Activated CD4-positive, alpha-beta T cell treated with anti-CD3 and anti-CD28 coated beads, Interleukin-2, amount 50 U/mL, for 1 hour (primary cell): ENCODE measurements around the gene TNFRSF1B.
"Not testable (repeated sequence)": the region's sequence is repeated elsewhere in the genome, so short reads cannot be mapped to it uniquely, and the experiment has no call there.

Source experiments
- DNase-seq: peaks from one replicate; pipeline ENCODE4 v3.0.0-alpha.2; 2020

TNFRSF1B gene

GRCh38 chr1:12194666-12195216 lies 27.9 kb downstream of the TNFRSF1B start:
- DNase-seq = no peak

GRCh38 chr1:12195416-12195815 lies 28.6 kb downstream of the TNFRSF1B start:
- no peak for DNase-seq

GRCh38 chr1:12196641-12197482 lies 30.1 kb downstream of the TNFRSF1B start:
- DNase-seq = no peak

GRCh38 chr1:12197483-12197880 lies 30.7 kb downstream of the TNFRSF1B start:
- DNase-seq = no peak

GRCh38 chr1:12200208-12200607 lies 33.4 kb downstream of the TNFRSF1B start:
- DNase-seq = no peak

GRCh38 chr1:12201352-12202189 lies 34.8 kb downstream of the TNFRSF1B start:
- DNase-seq = no peak

- DNase-seq = no peak
These were observed 35.4 kb downstream of the TNFRSF1B start for GRCh38 chr1:12202190-12202497.

GRCh38 chr1:12202577-12202976 lies 35.8 kb downstream of the TNFRSF1B start:
- DNase-seq = no peak

GRCh38 chr1:12203216-12204007 lies 36.6 kb downstream of the TNFRSF1B start:
- DNase-seq = no peak

GRCh38 chr1:12204140-12204539 lies 37.3 kb downstream of the TNFRSF1B start:
- no peak for DNase-seq

GRCh38 chr1:12204754-12205658 lies 38.2 kb downstream of the TNFRSF1B start:
- no peak for DNase-seq

- no peak for DNase-seq
These were observed 39.4 kb downstream of the TNFRSF1B start for GRCh38 chr1:12206238-12206637.

GRCh38 chr1:12206792-12207424 lies 40.1 kb downstream of the TNFRSF1B start:
- DNase-seq = no peak

GRCh38 chr1:12208271-12208670 lies 41.5 kb downstream of the TNFRSF1B start:
- DNase-seq = no peak

GRCh38 chr1:12208764-12209494 lies 42.1 kb downstream of the TNFRSF1B start:
- DNase-seq = peak; percentile 89

GRCh38 chr1:12209495-12209832 lies 42.7 kb downstream of the TNFRSF1B start:
- no peak for DNase-seq

- DNase-seq = no peak
These were observed 48.5 kb downstream of the TNFRSF1B start for GRCh38 chr1:12215118-12215961.

GRCh38 chr1:12219800-12220199 lies 53.0 kb downstream of the TNFRSF1B start:
- DNase-seq = no peak

GRCh38 chr1:12220890-12221289 lies 54.1 kb downstream of the TNFRSF1B start:
- DNase-seq = no peak

- not testable (repeated sequence) for DNase-seq
These were observed 55.9 kb downstream of the TNFRSF1B start for GRCh38 chr1:12222700-12223099.
